GM19238 (cell line): ENCODE measurements around the gene GNAQ.
"Not testable (repeated sequence)": the region's sequence is repeated elsewhere in the genome, so short reads cannot be mapped to it uniquely, and the experiment has no call there.

Experiments used
- DNase-seq: peaks from one replicate; pipeline ENCODE4 v3.0.0; 2011; ENCODE audit warnings: low spot score; ENCODE audit not compliant: insufficient read length

GNAQ gene

DNA sequence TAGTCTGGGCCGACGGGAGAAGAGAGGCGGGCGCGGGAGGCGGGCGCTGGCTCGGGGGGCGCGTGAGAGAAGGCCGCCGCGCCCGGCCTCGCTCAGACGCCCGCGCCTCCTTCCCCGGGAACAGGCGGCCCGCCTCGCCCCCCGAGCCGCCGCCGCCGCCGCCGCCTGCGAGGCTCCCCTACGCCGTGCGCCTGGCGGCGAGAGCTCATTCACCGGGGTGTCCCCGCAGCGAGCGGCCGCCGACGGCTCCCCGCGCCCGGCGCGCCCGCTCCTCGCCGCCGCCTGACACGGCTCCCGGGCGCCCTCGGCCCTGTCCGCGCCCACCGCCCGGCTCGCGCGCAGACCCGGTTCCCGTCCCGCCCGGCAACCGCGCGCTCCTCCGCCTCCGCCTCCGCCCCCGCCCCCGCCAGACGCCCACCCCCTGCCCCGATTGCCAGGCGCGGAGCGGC lies at the start of gene GNAQ:
GNAQ (minus strand) TSS at position 368 of the 449 bp plus-strand sequence. CDS start 576 bp downstream, outside the sequence.
- no peak for DNase-seq

DNA sequence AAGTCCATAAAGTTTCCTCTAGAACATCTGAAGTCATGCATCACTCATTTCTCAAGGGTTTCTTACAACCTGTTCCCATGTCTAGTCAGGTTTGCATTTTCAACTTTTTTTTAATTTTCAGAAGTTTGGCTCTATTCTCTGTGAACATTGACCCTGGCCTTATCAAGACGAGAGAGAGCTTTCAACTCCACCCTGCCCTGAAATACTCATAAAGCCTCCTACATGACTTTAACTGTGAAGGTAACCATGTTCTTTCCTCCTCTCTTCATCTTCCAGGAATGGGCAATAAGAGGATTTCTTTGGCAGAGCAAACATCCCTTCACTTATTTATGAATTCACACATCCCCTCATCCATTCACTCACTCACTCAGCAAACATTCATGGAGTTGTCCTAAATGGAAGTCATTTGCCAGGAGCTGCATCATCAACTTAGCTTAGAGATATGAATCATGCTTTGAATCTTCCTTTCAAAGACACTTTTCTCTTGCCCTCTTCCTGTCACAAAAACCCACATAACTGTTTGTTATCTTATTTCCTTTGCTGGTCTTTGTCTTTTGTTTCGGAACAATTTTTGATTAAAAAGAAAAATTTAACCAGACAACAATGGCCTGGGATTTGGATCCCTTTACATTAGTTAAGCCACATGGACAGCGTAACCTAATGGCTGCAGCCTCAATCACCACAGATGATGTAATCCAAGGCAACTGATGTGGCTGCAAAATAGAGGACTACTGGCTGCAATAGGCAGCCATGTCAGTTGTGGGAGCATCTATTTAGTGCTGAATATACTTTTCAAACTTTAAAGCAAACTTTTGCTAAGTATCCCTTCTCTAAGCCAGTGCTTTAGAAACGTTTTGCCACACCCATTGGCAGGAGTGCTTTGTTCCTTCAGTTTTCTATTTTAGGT lies 43.0 kb upstream of the GNAQ start:
- DNase-seq: no peak

GRCh38 chr9:78073722-78074121 lies 42.1 kb upstream of the GNAQ start:
- DNase-seq: no peak

- DNase-seq: no peak
Measured at GRCh38 chr9:78072586-78073199, 41.1 kb upstream of the GNAQ start.

DNA sequence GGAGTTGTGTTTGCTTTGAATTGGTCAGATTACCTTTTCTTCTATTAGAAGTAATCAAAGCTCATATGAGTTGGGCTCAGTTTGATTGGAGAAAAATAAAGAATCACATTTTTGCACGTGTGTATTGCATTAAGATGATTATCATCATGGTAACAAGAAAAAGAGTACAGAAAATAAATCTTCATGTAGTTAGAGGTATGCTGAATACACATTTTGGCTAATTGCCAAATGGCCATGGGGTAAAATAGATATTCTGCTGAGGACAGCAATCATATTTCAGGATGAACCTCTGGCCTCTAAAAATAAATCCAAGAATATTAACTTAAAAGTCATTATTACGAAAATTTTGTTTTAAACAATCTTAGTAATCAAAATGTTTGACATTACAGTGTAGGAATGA lies 38.9 kb upstream of the GNAQ start:
- no peak for DNase-seq

DNA sequence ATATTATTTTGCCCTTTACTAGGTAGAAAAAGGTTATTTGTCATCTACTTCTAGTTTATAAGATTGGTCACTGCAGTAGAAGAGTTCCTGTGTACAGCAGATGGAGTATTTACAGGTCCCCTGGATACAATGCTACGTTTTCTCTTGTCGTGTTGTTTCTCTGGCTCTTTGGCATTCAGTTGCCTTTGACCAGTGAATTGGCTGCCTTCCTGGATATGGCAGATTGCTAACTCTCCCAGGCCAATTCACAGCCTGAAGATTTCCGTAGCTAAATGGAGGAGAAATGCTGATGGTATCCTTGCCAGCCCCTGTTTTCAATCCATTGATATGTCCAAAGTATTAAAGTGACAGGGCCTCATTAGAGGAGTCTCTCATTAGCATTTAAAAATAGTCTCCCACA lies 32.5 kb upstream of the GNAQ start:
- DNase-seq: no peak

DNA sequence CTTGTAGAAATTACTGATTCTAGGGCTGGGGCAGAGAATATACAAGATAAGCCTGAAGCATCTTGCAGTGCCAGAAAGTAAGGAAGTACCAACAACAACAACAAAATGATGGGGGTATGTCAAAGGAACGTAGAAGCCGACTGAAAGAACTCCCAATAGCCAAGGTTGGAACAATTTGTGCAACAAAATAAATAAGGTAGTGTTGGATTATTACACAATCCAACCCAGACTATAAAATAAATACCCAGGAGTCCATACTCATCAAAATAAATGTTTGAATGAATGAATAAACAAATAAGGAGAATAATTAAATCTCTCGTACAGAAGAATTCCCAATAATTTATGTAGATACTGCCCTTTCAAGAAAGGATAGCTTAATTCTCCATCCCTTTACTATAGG lies 31.1 kb upstream of the GNAQ start:
- DNase-seq: no peak

- not testable (repeated sequence) for DNase-seq
Measured at GRCh38 chr9:78054218-78054617, 22.6 kb upstream of the GNAQ start.

- DNase-seq: no peak
Measured at GRCh38 chr9:78053627-78054026, 22.0 kb upstream of the GNAQ start.

DNA sequence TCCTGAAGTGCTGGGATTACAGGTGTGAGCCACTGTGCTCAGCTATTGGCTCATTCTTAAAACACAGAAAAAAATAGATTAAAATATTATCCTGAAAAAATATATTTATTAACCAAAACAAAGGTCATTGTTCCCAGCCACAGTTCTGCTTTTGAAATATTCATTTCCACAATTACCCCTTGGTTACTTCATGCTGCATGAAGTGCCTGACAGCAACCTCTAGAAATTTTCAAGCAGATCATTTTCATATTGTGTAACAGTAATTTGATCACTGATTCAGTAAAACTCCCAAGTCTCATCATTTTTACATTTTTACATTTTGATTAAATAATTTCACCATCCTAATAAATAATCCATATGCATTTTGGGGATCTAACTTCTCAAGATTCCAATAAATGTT lies 18.8 kb upstream of the GNAQ start:
- DNase-seq: no peak

DNA sequence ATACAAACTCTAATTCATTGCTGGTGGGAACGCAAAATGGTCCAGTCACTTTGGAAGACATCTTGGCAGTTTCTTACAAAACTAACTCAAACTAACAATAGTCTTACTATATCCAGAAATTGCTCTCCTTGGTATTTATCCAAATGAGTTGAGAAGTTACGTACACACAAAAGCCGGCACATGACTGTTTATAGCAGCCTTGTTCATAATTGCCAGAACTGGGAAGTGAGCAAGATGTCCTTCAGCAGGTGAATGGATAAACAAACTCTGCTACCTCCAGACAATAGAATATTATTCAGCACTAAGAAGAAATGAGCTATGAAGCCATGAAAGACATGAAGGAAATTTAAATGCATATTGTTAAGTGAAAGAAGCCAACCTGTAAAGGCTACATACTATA lies 17.9 kb upstream of the GNAQ start:
- no peak for DNase-seq

DNA sequence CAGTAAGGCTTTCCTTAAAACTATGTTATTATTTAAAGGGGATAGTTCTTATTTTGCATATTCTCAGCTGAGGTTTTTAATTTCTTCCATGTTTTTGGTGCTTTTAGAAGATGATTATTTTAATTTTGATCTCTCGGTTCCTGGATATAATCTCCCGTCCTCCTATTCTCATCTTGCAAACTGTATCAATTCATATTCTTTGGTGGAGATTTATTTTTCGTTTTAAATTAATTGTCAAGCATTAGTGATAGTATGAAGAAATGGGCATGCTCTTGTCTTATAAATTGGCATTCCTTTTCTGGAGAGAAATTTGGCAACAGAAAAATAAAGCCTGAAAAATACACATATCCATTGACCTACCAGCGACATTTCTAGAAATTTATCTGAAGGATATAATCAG lies 15.5 kb upstream of the GNAQ start:
- DNase-seq: no peak

DNA sequence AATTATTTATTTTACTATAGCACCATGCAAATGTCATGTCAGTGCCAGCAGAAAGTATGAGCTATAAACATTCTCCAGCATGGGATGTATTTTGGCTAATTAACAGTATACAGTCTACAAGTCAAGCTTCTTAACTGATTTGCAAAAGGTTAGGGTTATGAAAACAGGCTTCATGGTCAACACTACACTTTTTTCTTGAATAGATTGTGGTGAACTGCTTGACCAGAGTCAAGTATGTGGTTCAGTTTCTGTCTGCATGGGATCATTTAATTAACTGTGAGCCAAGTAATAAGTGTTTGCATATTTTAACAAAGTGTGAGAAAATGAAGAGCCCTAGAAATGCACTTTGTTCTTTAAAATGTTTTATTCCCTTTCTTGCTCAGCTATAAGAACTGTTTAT lies 14.5 kb upstream of the GNAQ start:
- no peak for DNase-seq

- DNase-seq: no peak
Measured at GRCh38 chr9:78044886-78045285, 13.3 kb upstream of the GNAQ start.

GRCh38 chr9:78044189-78044588 lies 12.6 kb upstream of the GNAQ start:
- DNase-seq: no peak

DNA sequence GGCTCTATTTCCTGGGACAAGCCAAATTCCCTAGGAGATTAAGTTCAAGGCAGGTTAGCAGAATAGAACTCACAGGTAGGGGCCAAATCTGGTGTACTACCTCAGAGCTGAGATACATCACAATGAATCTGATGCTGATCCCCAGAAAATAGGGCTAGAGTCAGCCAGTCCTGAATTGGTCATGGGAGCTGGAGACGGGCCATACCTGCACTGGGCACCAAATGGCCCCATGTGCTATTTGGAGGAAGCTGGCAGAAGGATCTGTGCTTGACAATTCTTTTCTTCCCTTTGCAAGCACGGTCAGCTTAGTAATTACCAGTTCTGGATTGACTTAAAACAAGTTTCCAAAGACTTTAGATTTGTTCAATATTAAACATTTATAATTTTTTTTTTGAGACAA lies 10.4 kb upstream of the GNAQ start:
- DNase-seq: no peak

- DNase-seq: no peak
Measured at GRCh38 chr9:78040726-78041125, 9.1 kb upstream of the GNAQ start.

DNA sequence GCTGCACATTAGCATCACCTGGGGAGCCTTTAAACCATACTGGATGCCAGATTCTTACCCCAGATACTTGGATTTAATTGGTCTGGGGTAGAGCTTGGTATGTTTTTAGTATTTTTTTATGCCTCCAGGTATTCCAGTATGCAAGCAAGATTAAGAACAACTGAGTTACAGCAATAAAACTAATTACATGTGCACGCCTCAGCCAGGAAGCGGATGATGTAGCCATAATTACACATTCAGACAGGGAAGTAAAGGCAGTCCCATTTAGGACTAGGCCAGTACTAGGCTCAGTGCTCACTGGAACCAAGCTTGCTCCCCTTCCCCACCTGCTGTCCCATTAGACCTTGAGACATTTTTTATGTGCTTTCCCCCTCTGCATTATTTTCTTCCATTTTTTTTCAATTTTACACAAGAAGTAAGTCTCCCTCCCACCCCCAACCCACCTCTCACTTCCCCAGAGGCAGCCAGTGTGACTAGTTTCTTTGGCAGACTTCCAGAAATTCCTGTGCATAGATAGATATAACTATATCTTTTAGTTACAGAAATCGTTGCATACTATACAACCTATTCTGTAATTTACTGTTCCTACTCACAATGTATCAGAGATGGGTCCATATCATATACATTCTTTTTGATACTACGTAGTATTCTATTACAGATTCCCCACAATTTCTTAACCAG lies 7.1 kb upstream of the GNAQ start:
- DNase-seq: no peak

DNA sequence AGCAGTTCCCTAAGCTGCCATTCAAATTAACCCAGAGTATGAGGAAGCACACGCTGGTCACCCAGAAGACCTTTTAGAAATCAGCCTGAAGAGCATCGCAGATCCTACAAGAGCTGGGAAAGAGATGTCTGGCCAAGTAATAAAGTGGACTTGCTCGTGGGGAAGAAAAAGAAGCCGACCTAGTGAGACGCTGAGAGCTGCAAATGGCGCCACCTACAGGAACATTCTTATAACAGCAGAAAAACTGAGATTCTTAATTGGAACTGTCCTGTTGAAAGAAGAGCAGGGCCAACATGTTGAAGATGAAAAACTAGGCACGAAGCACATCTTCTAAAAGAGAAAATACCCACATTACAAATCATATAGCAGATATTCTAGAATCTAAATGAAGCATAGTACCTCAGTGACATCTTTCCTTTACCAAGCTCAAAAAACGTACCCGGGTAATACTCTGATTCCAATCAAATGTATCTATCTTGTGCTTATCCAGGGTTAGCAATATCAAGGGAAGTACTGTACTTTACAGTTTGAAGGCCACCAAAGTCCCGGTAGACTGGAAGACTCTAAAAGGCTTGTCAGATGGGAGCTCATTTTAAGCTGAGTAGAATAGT lies 3.9 kb upstream of the GNAQ start:
- DNase-seq: no peak

DNA sequence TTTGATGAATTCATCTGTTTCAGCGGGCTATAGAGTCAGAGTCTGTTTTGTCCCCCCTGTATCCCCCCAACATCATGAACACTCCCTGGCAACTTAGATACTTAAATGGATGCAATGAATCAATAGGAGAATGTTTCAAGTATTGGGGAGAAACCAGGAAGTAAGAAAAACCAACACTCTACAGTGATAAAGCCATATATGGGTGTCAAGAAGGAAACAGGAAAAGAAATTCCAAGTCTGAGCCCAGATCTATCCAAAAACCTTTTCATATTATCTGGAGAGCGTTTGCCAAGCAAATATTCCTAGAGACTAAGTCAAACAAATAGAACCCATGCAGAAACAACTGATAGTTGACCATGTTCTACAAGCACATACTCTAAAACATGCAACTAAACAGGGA lies 2.3 kb upstream of the GNAQ start:
- DNase-seq: no peak

DNA sequence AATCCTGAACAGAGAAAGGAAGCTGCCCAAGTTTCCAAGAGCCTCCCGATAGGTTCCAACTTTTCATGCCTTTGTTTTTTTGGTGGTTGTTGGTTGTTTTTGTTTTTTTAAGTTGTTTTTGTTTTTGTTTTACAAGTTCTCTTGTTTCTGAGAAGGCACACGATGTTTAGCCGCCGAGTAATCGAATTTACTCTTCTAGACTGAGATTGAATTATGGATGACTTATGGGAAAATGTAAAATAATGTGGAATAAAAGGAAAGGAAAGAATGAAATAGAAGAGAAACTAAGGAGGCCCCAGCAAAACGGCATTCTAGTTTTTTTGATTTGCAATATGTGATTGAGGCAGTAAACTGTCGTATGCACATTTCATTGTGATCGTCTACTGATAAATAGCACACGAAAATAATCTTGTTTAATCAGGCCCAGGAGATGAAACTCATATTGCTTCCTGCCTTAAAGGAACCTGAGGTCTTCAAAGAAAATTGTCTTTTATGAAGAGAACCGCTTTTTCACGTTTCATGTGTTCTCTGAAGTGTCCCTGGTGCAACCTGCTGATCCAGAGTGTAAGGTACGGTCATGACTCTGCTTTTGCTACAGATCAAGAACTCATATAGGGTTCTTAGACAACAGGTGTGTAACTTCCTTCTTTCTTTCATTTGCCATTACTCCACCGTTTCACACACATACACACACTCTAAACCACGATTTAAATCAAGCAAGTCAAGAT lies 1.3 kb upstream of the GNAQ start:
- no peak for DNase-seq
